GM15510 (cell line): ENCODE measurements around the gene RNF186.

Experiments used
- POLR2A ChIP-seq: IDR thresholded peaks from 3 replicates; pipeline ENCODE4 v1.6.1; 2011; ENCODE audit warnings: borderline replicate concordance; ENCODE audit not compliant: insufficient read length; ENCODE audit errors: extremely low read depth

The RNF186 gene

DNA sequence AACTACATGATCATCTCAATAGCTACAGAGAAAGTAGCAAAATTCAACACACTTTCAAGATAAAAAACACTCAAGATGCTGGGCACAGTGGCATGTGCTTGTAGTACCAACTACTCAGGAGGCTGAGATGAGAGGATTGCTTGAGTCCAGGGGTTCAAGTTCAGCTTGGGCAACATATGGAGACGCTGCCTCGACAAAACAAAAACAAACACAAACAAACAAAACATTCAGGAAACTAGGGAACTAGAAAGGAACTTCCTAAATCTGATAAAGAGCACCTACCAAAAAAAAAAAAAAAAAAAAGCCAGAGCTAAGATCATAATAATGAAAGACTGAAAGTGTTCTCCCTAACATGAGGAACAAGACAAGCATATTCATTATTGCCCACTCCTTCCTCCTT, 22.8 kb upstream of the RNF186 start:
- no peak for TF ChIP-seq POLR2A

GRCh38 chr1:19835578-19835977, 20.5 kb upstream of the RNF186 start:
- no peak for TF ChIP-seq POLR2A

GRCh38 chr1:19831441-19831840, 16.4 kb upstream of the RNF186 start:
- TF ChIP-seq POLR2A: no peak

DNA sequence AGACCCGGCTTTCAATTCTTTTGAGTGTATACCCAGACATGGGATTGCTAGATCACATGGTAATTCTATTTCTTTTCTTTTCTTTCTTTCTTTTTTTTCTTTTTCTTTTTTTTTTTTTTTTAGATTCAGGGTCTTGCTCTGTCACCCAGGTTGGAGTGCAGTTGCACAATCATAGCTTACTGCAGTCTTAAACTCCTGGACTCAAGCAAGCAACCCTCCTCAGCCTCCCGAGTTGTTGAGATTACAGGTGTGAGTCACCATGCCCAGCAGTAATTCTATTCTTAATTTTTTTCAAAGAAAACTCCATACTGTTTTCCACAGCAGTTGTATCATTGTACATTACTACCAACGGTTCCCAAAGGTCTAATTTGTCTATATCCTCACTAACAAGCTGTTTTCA, 13.5 kb upstream of the RNF186 start:
- no peak for TF ChIP-seq POLR2A

- no peak for TF ChIP-seq POLR2A
Observed at GRCh38 chr1:19825298-19825697, 10.2 kb upstream of the RNF186 start.

DNA sequence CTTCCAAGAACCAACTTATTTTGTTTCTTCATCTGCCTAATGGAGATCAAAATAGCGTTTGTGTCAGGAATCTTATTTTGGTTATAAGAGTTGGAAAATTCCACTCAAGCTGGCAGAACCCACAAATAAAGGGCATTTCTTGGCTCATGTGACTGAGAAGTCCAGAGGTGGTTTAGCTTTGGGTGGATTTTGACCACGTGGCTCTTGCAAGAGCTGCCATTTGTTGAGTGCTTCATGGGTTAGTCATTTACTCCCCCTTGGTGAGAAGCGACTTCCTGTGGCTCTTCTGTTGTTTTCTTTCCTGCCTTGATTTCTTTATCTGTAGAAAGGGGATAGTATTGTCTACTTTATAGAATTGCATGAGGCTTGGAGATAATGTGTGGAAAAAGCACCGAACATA, 9.5 kb upstream of the RNF186 start:
- no peak for TF ChIP-seq POLR2A

DNA sequence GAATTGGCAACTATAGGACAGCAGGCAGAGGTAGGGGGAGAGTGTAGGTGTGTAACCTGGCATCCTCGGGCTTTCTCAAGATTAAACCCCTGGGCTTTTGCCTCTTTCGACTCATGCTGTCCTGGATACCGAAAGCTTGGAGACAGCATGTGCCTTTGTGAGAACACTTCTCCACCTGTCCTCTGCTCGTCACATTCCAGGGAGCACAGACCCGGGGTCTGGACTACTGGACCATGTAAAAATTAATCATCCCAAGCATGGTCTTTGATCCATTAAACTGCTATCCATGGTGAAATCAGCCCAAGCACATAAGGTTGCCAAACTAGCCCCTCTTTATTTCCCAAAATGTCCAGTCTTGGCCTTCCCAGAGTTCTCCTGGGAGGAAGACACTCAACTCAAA, 9.0 kb upstream of the RNF186 start:
- TF ChIP-seq POLR2A: no peak

DNA sequence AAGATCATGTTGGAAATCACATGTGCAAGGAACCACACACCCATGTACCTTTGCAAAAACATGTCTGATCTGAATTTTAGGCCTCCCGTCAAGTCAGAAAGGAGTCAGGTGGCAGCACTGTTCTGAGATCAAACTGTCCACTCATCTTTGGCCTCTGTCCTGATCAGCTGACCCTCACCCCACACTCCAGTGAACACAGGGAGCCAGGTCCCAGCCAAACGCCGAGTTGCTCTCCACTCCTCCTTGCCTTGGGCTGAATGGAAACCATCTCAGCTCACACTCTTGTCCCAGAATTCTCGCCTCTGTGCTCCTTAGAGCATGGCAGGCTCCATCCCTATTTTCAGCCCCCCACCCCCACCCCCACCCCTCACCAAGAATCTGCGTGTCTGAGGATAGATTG, 4.6 kb upstream of the RNF186 start:
- no peak for TF ChIP-seq POLR2A

DNA sequence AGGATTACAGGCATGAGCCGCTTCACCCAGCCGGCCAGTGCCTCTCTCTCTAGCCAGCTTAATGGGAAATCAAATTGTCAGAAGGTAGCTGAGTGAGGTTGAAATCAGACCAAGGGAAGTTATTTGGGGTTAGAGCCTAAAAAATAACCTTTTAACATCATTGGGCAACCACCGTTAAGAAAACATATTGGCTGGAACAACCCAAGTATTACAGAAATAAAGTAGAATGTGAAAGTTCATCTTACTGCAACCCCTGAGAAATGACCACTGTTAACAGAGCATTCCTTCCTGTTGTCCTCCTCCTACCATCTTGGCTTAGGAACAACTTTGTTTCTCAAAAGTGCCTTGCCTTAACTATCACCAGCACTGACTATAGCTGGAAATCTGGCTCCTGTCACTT, 3.2 kb upstream of the RNF186 start:
- no peak for TF ChIP-seq POLR2A

DNA sequence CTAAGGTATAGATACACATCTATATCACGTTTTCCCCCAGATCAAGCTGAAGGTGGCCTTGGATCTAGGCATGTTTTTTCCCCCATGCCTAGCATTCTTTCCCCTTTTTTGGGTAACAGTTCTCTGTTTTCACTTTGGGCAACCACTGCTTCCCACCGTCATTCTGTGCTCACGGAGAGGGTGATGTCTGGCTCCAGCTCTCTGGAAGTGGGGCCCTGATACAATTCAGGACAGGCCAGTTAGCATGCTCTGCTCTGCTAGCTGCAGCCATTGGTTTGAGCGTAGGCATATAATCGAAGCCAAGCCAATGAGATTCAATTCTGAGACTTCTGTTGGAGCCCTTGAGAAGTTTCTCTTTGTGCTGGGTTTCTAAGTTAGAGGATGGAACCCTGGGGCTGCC, 2.1 kb upstream of the RNF186 start:
- no peak for TF ChIP-seq POLR2A

GRCh38 chr1:19815801-19816736, 986 bp upstream of the RNF186 start:
- no peak for TF ChIP-seq POLR2A

DNA sequence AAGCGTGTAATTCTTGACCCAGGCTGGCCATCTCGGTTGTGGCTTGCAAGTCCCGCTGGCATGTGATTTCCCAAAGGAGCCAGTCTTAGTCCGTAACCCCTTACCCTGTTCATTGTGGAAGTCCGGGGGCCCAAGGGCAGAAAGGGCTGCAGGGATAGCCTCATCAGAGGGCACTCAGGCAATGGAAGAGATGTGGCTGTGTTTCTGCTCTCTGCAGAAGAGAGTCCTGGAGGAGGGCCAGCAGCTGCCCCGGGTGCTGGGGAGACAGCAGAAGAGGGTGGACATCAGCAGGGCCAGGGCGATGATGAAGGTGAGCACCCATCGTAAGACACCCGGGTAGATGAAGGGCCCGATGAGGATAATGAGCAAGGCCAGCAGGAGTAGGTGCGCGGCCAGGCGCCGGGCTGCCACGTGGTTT, 830 bp downstream of the RNF186 start:
- TF ChIP-seq POLR2A: no peak

DNA sequence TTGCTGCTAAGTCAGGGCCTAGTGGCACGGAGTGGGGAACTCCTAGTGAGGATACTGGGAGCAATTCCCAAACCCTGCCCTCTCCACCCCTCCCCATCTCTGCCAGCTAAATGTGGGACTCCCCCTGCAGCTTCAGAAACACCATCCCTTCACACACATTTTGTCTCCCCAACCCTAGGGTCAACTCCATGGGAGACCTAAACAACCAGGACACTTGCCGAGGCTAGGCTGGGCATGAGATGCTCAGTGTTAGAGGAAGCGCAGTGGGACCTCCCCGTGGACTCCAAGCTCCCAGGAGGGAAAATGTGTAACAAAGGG, 1.5 kb downstream of the RNF186 start:
- no peak for TF ChIP-seq POLR2A

DNA sequence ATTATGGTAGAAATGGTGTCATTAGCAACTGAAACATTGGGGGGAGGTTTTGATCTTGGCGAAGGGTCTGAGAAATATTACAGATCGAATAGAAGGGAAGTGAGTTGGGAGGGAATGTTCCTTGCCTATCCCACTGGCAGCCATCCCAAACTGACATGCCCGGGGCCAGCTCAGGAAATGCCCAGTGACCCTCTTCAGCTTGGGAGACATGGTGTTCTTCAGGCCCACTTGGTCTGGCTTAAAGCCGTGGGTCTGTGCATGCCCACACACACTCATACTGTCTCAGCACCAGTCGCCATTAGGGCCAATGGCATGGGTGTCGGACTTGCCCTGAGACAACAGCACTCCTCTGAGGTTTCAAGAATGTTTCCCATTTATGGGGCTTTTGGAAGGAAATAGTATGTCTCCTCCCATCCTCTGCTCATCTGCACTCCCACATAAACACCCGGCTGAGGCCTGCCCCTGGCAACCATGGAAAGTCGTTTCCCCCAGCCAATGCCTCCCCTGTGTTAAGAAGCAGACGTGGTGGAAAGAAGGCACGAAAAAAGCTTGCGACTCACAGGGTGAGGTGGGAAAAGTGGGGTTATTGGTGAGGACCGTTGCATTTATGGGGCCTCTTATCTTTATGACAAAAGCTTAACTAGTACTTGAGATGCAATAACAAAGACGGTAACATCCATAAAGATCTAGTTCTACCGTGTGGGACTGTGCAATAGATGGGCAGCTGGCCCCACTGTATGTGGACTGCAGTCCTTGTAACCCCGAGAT, 2.0 kb downstream of the RNF186 start:
- TF ChIP-seq POLR2A: no peak

DNA sequence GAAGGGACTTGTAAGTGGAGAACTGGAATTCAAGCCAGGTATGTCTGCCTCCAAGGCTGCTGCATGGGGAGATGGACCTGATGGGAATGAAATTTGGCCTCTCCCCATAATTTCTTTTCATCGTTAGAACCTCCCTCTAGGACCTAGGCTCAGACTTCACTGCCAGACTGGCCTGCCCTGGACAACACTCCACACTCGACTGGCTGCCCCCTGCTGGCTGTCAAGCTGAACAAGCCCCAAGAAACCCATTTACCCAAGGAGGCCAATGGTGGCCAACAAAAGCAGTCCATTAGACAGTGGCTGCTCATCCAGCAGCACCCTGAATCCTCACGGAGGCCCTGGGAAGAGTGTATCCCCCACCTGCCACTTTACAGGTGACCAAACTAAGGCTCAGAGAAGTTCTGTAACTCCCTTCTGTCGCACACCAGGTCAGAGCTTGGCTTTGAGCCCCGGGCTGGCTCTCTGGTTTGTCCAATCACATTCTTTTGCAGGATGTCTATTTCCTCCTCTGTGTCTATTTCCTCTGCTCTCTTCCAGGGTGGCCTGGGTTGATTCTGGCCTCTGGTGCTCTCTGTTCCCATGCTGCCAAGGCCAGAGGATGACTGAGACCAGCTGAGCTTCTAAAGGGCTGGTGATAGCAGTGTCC, 3.8 kb downstream of the RNF186 start:
- TF ChIP-seq POLR2A: no peak

- no peak for TF ChIP-seq POLR2A
Observed at GRCh38 chr1:19809044-19809750, 5.9 kb downstream of the RNF186 start.

- no peak for TF ChIP-seq POLR2A
Observed at GRCh38 chr1:19808351-19808750, 6.7 kb downstream of the RNF186 start.
